Measurements from ENCODE around the gene CNTNAP2. TPM values are rescaled to one million over a fixed set of nuclear protein-coding genes. Genes with fewer than 3 reads are reported as not detected.

The CNTNAP2 gene
- total RNA-seq, 6 experiments from 2014 or later: 1.8 to 8.1 (median 3.9) TPM

- intact Hi-C loops (cut with DNase I): no loop called here
- no peak for TF ChIP-seq POLR2A (IDR thresholded peaks at IDR 0.05)
- no peak for TF ChIP-seq CTCF (IDR thresholded peaks at IDR 0.05)
- no peaks in the 10 kb centered on the region for H3K9me3 ChIP-seq
- H3K36me3 ChIP-seq: no peaks in the 10 kb centered on the region
- H3K4me3 ChIP-seq: no peak overlapping the region
- DNase-seq: no peak
- no peaks in the 10 kb centered on the region for H3K27me3 ChIP-seq
- no peaks in the 10 kb centered on the region for H3K4me1 ChIP-seq
- 24% methylated on average over 1 of the region's 1 CpG for WGBS (ENCODE audit: insufficient coverage, low coverage, low lambda C conversion rate, missing lambda C conversion rate)
- no peak for ATAC-seq
- no peak overlapping the region for H3K27ac ChIP-seq
Measured at GRCh38 chr7:147579148-147579547, 1462.5 kb downstream of the CNTNAP2 start.

GRCh38 chr7:147584771-147585193 lies 1468.2 kb downstream of the CNTNAP2 start:
- TF ChIP-seq POLR2A (IDR thresholded peaks at IDR 0.05) (no peak), CTCF (IDR thresholded peaks at IDR 0.05) (no peak)
- Histone ChIP-seq H3K4me1 (no peaks in the 10 kb centered on the region), H3K27ac (no peak overlapping the region), H3K9me3 (no peaks in the 10 kb centered on the region), H3K36me3 (no peaks in the 10 kb centered on the region), H3K27me3 (no peaks in the 10 kb centered on the region), H3K4me3 (no peak overlapping the region)
- WGBS (ENCODE audit: insufficient coverage, low coverage, low lambda C conversion rate, missing lambda C conversion rate): 32% methylated on average over 5 of the region's 5 CpGs
- no peak for DNase-seq
- intact Hi-C loops (cut with DNase I): no loop called here
- ATAC-seq: no peak

- no peaks in the 10 kb centered on the region for H3K9me3 ChIP-seq
- no peaks in the 10 kb centered on the region for H3K36me3 ChIP-seq
- H3K4me3 ChIP-seq: no peak overlapping the region
- DNase-seq (no peak), ATAC-seq (no peak)
- intact Hi-C loops (cut with DNase I): no loop called here
- no peak overlapping the region for H3K27ac ChIP-seq
- no peaks in the 10 kb centered on the region for H3K4me1 ChIP-seq
- H3K27me3 ChIP-seq: no peaks in the 10 kb centered on the region
- WGBS (ENCODE audit: insufficient coverage, low coverage, low lambda C conversion rate, missing lambda C conversion rate): 0% methylated on average over 1 of the region's 1 CpG
- no peak for TF ChIP-seq CTCF (IDR thresholded peaks at IDR 0.05)
- TF ChIP-seq POLR2A (IDR thresholded peaks at IDR 0.05): no peak
Measured at GRCh38 chr7:147586110-147586509, 1469.5 kb downstream of the CNTNAP2 start.

- TF ChIP-seq POLR2A (IDR thresholded peaks at IDR 0.05): no peak
- no peak overlapping the region for H3K27ac ChIP-seq
- intact Hi-C loops (cut with DNase I): no loop called here
- ATAC-seq (no peak), DNase-seq (no peak)
- 31% methylated on average over 1 of the region's 1 CpG for WGBS (ENCODE audit: insufficient coverage, low coverage, low lambda C conversion rate, missing lambda C conversion rate)
- H3K9me3 ChIP-seq: no peaks in the 10 kb centered on the region
- no peak overlapping the region for H3K4me3 ChIP-seq
- no peaks in the 10 kb centered on the region for H3K4me1 ChIP-seq
- H3K27me3 ChIP-seq: no peaks in the 10 kb centered on the region
- no peaks in the 10 kb centered on the region for H3K36me3 ChIP-seq
Measured at GRCh38 chr7:147586526-147586925, 1469.9 kb downstream of the CNTNAP2 start.

GRCh38 chr7:147593271-147594057 lies 1476.9 kb downstream of the CNTNAP2 start:
- intact Hi-C loops (cut with DNase I): no loop called here
- no peak for DNase-seq
- H3K9me3 ChIP-seq: no peaks in the 10 kb centered on the region
- 21% methylated on average over 2 of the region's 2 CpGs for WGBS (ENCODE audit: insufficient coverage, low coverage, low lambda C conversion rate, missing lambda C conversion rate)
- no peak for TF ChIP-seq CTCF (IDR thresholded peaks at IDR 0.05)
- no peak for TF ChIP-seq POLR2A (IDR thresholded peaks at IDR 0.05)
- no peak for ATAC-seq
- no peaks in the 10 kb centered on the region for H3K4me1 ChIP-seq
- H3K36me3 ChIP-seq: no peaks in the 10 kb centered on the region
- H3K27ac ChIP-seq: no peak overlapping the region
- no peak overlapping the region for H3K4me3 ChIP-seq
- no peaks in the 10 kb centered on the region for H3K27me3 ChIP-seq
